Activated B cell treated with CpG ODN at 0.5 μM for 24 hours (primary cell): ENCODE measurements around the gene PDE4A. TPM values are rescaled to one million over a fixed set of nuclear protein-coding genes. Genes with fewer than 3 reads are reported as not detected.

Experiments
- ATAC-seq: fragments of 200-7000 bp; cut with Tn5 transposase; one replicate; pipeline ENCODE4 v1.10.0; 2021; ENCODE audit warnings: low read depth, mild to moderate bottlenecking, moderate library complexity
- CTCF ChIA-PET: fragments of 350-600 bp; sonication (Branson Sonifier 250); formaldehyde crosslinking; loops from one replicate; lab custom pipeline; 2021; ENCODE audit warnings: antibody characterized with exemption; lab: Charles Lee
- POLR2A ChIA-PET: fragments of 350-600 bp; sonication (Branson Sonifier 250); formaldehyde crosslinking; loops from one replicate; lab custom pipeline; 2021; ENCODE audit warnings: antibody characterized with exemption; lab: Charles Lee
- DNase-seq: peaks from one replicate; pipeline ENCODE4 v3.0.0; 2022
- H3K27ac Mint-ChIP-seq: one replicate; pipeline ENCODE4 v1.8.0; 2020; ENCODE audit warnings: mixed read lengths
- H3K27me3 Mint-ChIP-seq: one replicate; pipeline ENCODE4 v1.8.0; 2021; ENCODE audit warnings: mixed read lengths
- H3K36me3 Mint-ChIP-seq: one replicate; pipeline ENCODE4 v1.8.0; 2021; ENCODE audit warnings: low read depth, mixed read lengths
- H3K4me1 Mint-ChIP-seq: one replicate; pipeline ENCODE4 v1.8.0; 2021; ENCODE audit warnings: mixed read lengths
- H3K4me3 Mint-ChIP-seq: one replicate; pipeline ENCODE4 v1.8.0; 2020; ENCODE audit warnings: mild to moderate bottlenecking, mixed read lengths
- H3K9me3 Mint-ChIP-seq: one replicate; pipeline ENCODE4 v1.8.0; 2020; ENCODE audit warnings: mixed read lengths
- intact Hi-C: fragments of 100-400 bp; cut with micrococcal nuclease; formaldehyde crosslinking; loops from one replicate; pipeline ENCODE4 v1.15.1; 2024
- total RNA-seq: library from RNA; stranded (reverse); gene quantifications from 2 replicates; pipeline ENCODE4 v1.2.3, GENCODE V29; 2022
- TF ChIP-seq, protein P1 (sequence below): fragments of 200-600 bp; IDR thresholded peaks from one replicate; pipeline ENCODE4 v1.8.0; 2022; ENCODE audit warnings: antibody characterized with exemption, mild to moderate bottlenecking

PDE4A gene
- total RNA-seq, 1 donor from 2014 or later, result 8.6 TPM

GRCh38 chr19:10422846-10423245, 2.5 kb downstream of the PDE4A start:
- Mint-ChIP-seq H3K27ac (no peak overlapping the region), H3K4me1 (peaks cover 85% of the 10 kb centered on the region), H3K9me3 (no peaks in the 10 kb centered on the region), H3K27me3 (peaks cover 38% of the 10 kb centered on the region), H3K4me3 (no peak overlapping the region), H3K36me3 (no peaks in the 10 kb centered on the region)
- no peak for DNase-seq
- POLR2A ChIA-PET, result interaction anchor here (0.7 to 24.9 kb wide), 4 partner anchors 3 to 449 kb away, joined by 7 to 541 read pairs (median 274); partner anchors contain the start of genes CARM1, CDC37, ICAM1 and PDE4A
- no peak for ATAC-seq
- CTCF ChIA-PET, result interaction anchor here (1.6 to 3.4 kb wide), 2 partner anchors 14 to 19 kb away, joined by 8 to 15 read pairs; partner anchors contain the start of gene CDC37
- TF ChIP-seq, protein P1, sequence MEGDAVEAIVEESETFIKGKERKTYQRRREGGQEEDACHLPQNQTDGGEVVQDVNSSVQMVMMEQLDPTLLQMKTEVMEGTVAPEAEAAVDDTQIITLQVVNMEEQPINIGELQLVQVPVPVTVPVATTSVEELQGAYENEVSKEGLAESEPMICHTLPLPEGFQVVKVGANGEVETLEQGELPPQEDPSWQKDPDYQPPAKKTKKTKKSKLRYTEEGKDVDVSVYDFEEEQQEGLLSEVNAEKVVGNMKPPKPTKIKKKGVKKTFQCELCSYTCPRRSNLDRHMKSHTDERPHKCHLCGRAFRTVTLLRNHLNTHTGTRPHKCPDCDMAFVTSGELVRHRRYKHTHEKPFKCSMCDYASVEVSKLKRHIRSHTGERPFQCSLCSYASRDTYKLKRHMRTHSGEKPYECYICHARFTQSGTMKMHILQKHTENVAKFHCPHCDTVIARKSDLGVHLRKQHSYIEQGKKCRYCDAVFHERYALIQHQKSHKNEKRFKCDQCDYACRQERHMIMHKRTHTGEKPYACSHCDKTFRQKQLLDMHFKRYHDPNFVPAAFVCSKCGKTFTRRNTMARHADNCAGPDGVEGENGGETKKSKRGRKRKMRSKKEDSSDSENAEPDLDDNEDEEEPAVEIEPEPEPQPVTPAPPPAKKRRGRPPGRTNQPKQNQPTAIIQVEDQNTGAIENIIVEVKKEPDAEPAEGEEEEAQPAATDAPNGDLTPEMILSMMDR, result no peak
- intact Hi-C loops, result loop anchor here (5.0 to 10.0 kb wide), 2 partner anchors 79 to 318 kb away; partner anchors contain the start of genes ANGPTL6, KEAP1 and PPAN

- H3K36me3 Mint-ChIP-seq, result peaks cover 2% of the 10 kb centered on the region
- peaks cover 87% of the 10 kb centered on the region for H3K4me1 Mint-ChIP-seq
- peak overlapping the region; percentile 72 for H3K27ac Mint-ChIP-seq
- DNase-seq (no peak), ATAC-seq (peak; percentile 9)
- TF ChIP-seq, protein P1, result peak; percentile 42
- CTCF ChIA-PET, result interaction anchor here (0.5 to 6.0 kb wide), 8 partner anchors 7 to 275 kb away, joined by 3 to 33 read pairs (median 4); partner anchors contain the start of gene CDC37
- POLR2A ChIA-PET, result interaction anchor here (0.6 to 24.9 kb wide), 11 partner anchors 2 to 950 kb away, joined by 3 to 541 read pairs (median 4); partner anchors contain the start of genes ANGPTL6, CDC37, ICAM1 and MRPL4
- intact Hi-C loops, result loop anchor here (2.0 to 10.0 kb wide), 3 partner anchors 78 to 319 kb away; partner anchors contain the start of genes ANGPTL6, ILF3, KEAP1 and PPAN
- H3K27me3 Mint-ChIP-seq, result peaks cover 31% of the 10 kb centered on the region
- H3K4me3 Mint-ChIP-seq, result peak overlapping the region; percentile 85
- H3K9me3 Mint-ChIP-seq, result no peaks in the 10 kb centered on the region
These were observed 3.8 kb downstream of the PDE4A start for GRCh38 chr19:10424011-10424637.

GRCh38 chr19:10427169-10427568, 6.8 kb downstream of the PDE4A start:
- Mint-ChIP-seq H3K4me1 (peaks cover 87% of the 10 kb centered on the region), H3K4me3 (no peak overlapping the region), H3K9me3 (no peaks in the 10 kb centered on the region), H3K27me3 (peaks cover 13% of the 10 kb centered on the region), H3K36me3 (peaks cover 2% of the 10 kb centered on the region), H3K27ac (peak overlapping the region; percentile 96)
- TF ChIP-seq, protein P1, result no peak
- ATAC-seq, result no peak
- CTCF ChIA-PET, result interaction anchor here (0.6 to 6.0 kb wide), 3 partner anchors 10 to 15 kb away, joined by 3 to 33 read pairs (median 7); no protein-coding TSS in a partner anchor
- DNase-seq, result no peak
- intact Hi-C loops, result loop anchor here (10.0 kb wide), 1 partner anchor 322 kb away; the partner anchor contains the start of genes ANGPTL6 and PPAN
- POLR2A ChIA-PET, result interaction anchor here (0.6 to 24.1 kb wide), 6 partner anchors 14 to 340 kb away, joined by 3 to 541 read pairs (median 5); partner anchors contain the start of genes CDC37, ICAM1 and PDE4A

- H3K4me1 Mint-ChIP-seq, result peaks cover 85% of the 10 kb centered on the region
- peaks cover 6% of the 10 kb centered on the region for H3K27me3 Mint-ChIP-seq
- TF ChIP-seq, protein P1, result no peak
- ChIA-PET POLR2A (interaction anchor here (0.6 to 24.1 kb wide), 6 partner anchors 16 to 326 kb away, joined by 3 to 541 read pairs (median 8); partner anchors contain the start of genes ANGPTL6, CDC37, KEAP1 and MRPL4), CTCF (interaction anchor here (1.1 to 6.0 kb wide), 6 partner anchors 7 to 498 kb away, joined by 3 to 33 read pairs (median 4); partner anchors contain the start of gene CDC37)
- DNase-seq (no peak), ATAC-seq (no peak)
- intact Hi-C loops, result loop anchor here (10.0 kb wide), 1 partner anchor 324 kb away; the partner anchor contains the start of genes ANGPTL6 and PPAN
- H3K27ac Mint-ChIP-seq, result peak overlapping the region; percentile 96
- H3K9me3 Mint-ChIP-seq, result no peaks in the 10 kb centered on the region
- peak overlapping the region; percentile 24 for H3K4me3 Mint-ChIP-seq
- H3K36me3 Mint-ChIP-seq, result peaks cover 2% of the 10 kb centered on the region
These were observed 8.7 kb downstream of the PDE4A start for GRCh38 chr19:10428996-10429381.
